ENCODE results near the gene PDZRN4.

PDZRN4 gene

GRCh38 chr12:41459111-41459905 lies 271.2 kb downstream of the PDZRN4 start:
- no peak for DNase-seq (ENCODE audit: low read depth)

GRCh38 chr12:41459906-41460214 lies 271.7 kb downstream of the PDZRN4 start:
- DNase-seq (ENCODE audit: low read depth), result no peak

- DNase-seq (ENCODE audit: low read depth), result no peak
These were observed 272.8 kb downstream of the PDZRN4 start for GRCh38 chr12:41460906-41461305.

- DNase-seq (ENCODE audit: low read depth), result no peak
These were observed 274.2 kb downstream of the PDZRN4 start for GRCh38 chr12:41462312-41462711.

GRCh38 chr12:41465526-41465925 lies 277.4 kb downstream of the PDZRN4 start:
- no peak for DNase-seq (ENCODE audit: low read depth)

GRCh38 chr12:41466300-41466699 lies 278.2 kb downstream of the PDZRN4 start:
- DNase-seq (ENCODE audit: low read depth), result no peak

- no peak for DNase-seq (ENCODE audit: low read depth)
These were observed 278.7 kb downstream of the PDZRN4 start for GRCh38 chr12:41466802-41467201.

GRCh38 chr12:41467591-41468325 lies 279.6 kb downstream of the PDZRN4 start:
- no peak for DNase-seq (ENCODE audit: low read depth)

- DNase-seq (ENCODE audit: low read depth), result no peak
These were observed 280.2 kb downstream of the PDZRN4 start for GRCh38 chr12:41468341-41468740.

- DNase-seq (ENCODE audit: low read depth), result no peak
These were observed 280.6 kb downstream of the PDZRN4 start for GRCh38 chr12:41468756-41469155.

GRCh38 chr12:41473441-41473840 lies 285.3 kb downstream of the PDZRN4 start:
- no peak for DNase-seq (ENCODE audit: low read depth)

- no peak for DNase-seq (ENCODE audit: low read depth)
These were observed 285.9 kb downstream of the PDZRN4 start for GRCh38 chr12:41474001-41474400.

GRCh38 chr12:41476499-41477439 lies 288.6 kb downstream of the PDZRN4 start:
- no peak for DNase-seq (ENCODE audit: low read depth)

GRCh38 chr12:41479426-41479825 lies 291.3 kb downstream of the PDZRN4 start:
- no peak for DNase-seq (ENCODE audit: low read depth)

- no peak for DNase-seq (ENCODE audit: low read depth)
These were observed 297.1 kb downstream of the PDZRN4 start for GRCh38 chr12:41485203-41485602.

GRCh38 chr12:41486718-41487117 lies 298.6 kb downstream of the PDZRN4 start:
- no peak for DNase-seq (ENCODE audit: low read depth)

GRCh38 chr12:41496009-41496408 lies 307.9 kb downstream of the PDZRN4 start:
- no peak for DNase-seq (ENCODE audit: low read depth)

GRCh38 chr12:41497409-41497808 lies 309.3 kb downstream of the PDZRN4 start:
- no peak for DNase-seq (ENCODE audit: low read depth)

GRCh38 chr12:41504976-41505375 lies 316.9 kb downstream of the PDZRN4 start:
- DNase-seq (ENCODE audit: low read depth), result no peak

GRCh38 chr12:41507286-41507685 lies 319.2 kb downstream of the PDZRN4 start:
- no peak for DNase-seq (ENCODE audit: low read depth)

- no peak for DNase-seq (ENCODE audit: low read depth)
These were observed 321.3 kb downstream of the PDZRN4 start for GRCh38 chr12:41509271-41510055.

GRCh38 chr12:41510470-41510869 lies 322.4 kb downstream of the PDZRN4 start:
- DNase-seq (ENCODE audit: low read depth), result no peak

Measured in activated gamma-delta T cell treated with anti-CD3 and anti-CD28 coated beads, Interleukin-2, amount 50 U/mL, for 16 hours (primary cell).